ENCODE data around the gene MAP4K4.

The MAP4K4 gene

GRCh38 chr2:101790857-101791256 is 93.3 kb downstream of the MAP4K4 start:
- DNase-seq (ENCODE audit: low read depth), result no peak

- no peak for DNase-seq (ENCODE audit: low read depth)
These were observed 94.7 kb downstream of the MAP4K4 start for GRCh38 chr2:101792208-101792607.

DNA sequence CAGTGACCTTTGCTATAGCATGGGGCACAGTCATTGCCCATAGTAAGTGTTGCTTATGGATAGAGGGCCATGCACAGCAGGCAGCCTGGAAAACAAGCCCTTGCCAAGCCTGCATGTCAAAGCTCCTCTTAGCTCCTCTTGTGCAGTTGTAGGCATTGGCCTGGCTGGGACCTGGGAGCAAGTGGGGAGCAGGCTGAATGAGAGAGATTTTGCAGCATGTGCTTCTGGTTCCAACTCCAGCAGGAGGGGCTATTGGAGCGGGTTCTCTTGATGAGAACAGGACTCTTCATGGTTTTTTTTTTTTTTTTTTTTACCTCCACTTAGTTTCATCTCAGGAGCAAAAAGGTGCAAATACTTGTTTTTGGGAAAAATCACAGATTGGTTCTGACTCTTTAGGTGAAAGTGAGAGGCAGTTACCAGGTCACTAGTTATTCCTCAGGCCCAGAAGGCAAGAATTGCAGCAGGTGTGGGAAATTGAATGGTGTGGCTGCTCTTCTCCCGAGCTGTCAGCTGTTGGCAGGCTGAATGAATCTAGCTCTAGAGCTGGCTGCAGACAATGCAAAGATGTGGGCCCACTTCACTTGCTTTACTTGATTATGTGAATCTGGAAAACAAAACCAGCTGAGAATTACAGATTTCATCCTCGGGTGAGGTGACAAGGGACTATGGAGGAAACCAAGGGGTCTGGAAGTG is 95.9 kb downstream of the MAP4K4 start:
- DNase-seq (ENCODE audit: low read depth), result no peak

- DNase-seq (ENCODE audit: low read depth), result no peak
These were observed 96.6 kb downstream of the MAP4K4 start for GRCh38 chr2:101794141-101794540.

DNA sequence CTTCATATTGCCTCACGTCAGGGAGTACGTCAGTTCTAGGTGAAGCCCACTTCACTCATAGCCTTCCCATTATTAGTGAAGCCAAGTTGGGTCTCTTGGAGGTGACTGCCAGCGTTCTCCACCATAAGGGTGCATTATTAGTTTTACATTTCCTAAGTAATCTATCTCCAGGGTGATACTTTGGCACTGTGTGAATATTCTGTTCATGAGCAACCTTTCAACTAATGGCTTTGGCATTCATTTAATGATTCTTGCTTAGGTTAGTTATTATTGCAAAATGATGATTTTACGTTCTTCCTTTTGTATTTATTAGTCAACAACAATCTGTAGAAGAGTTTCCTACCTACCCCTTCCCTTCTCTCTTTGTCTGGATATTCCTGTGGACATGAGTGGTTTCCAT is 97.5 kb downstream of the MAP4K4 start:
- DNase-seq (ENCODE audit: low read depth), result no peak

GRCh38 chr2:101796825-101797600 is 99.5 kb downstream of the MAP4K4 start:
- DNase-seq (ENCODE audit: low read depth), result no peak

DNA sequence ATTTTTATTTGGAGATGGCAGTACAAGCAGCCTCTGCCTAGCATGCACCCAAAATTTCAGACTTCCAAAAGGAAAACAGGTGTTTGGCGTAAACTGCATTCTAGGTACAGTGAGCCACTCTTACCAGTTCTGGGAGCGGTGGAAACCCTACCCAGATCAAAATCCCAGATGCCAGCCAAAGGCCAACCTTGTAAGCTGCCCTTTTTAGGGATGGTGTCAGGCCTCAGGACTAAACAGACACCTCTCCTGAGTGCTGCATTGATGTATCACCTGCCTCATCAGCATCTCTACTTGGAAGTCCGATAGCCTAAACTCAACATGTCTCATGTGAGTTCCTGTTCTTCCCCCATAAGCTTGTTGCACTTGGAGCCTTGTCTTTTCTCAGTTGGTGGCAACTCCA is 104.0 kb downstream of the MAP4K4 start:
- no peak for DNase-seq (ENCODE audit: low read depth)

GRCh38 chr2:101802329-101802728 is 104.8 kb downstream of the MAP4K4 start:
- DNase-seq (ENCODE audit: low read depth), result no peak

DNA sequence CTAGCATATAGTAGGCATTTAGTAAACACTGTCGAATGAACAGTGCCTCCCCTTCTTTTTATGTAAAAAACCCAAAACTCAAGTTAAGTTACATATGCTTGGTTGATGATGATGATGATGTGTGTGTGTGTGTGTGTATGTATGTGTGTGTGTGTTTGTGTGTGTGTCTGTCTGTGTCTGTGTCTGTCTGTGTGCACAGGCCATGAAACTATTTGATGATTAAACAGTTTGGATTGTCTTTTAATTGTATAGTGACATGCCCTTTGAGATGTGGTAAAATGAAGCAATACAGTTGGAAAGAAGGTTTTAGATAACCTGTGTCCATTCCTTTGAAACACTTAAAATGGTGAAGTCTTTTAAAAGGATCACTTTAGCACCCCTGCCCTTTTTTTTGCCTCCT is 105.6 kb downstream of the MAP4K4 start:
- no peak for DNase-seq (ENCODE audit: low read depth)

GRCh38 chr2:101803945-101804696 is 106.6 kb downstream of the MAP4K4 start:
- no peak for DNase-seq (ENCODE audit: low read depth)

- DNase-seq (ENCODE audit: low read depth), result no peak
These were observed 107.9 kb downstream of the MAP4K4 start for GRCh38 chr2:101805152-101806088.

DNA sequence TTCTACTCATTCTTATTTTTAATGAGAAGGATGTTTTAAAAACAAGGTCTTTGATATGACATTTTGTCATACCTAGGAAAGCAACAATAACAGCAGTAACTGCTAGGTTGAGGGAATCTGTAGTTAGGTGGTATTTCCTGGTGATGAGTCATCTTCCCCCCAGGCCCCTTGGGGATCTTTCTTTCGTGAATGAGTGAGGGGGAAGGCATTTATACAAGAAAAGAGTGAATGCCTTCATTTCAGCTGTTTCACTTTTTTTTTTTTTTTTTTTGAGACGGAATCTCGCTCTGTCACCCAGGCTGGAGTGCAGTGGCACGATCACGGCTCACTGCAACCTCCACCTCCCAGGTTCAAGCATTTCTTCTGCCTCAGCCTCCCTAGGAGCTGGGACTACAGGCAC is 108.6 kb downstream of the MAP4K4 start:
- DNase-seq (ENCODE audit: low read depth), result no peak

DNA sequence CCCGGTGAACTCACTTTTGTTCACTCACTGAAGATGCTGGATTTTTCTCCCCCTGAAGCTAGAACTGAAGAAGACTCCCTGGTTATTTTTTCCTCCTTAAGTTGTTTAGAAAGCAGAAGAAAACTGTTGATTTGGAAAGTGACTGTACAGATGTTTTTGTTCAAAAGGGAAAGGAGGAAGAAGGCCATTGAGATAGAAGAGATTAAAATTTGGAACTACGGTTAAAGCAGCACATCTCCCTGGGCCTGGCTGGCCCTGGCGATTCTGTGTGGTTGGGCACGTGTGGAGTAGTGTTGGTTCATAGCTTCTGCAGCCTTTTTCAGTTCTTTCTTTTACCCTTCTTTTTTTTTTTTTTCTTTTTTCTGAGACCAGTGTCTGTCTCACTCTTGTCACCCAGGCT is 109.2 kb downstream of the MAP4K4 start:
- no peak for DNase-seq (ENCODE audit: low read depth)

DNA sequence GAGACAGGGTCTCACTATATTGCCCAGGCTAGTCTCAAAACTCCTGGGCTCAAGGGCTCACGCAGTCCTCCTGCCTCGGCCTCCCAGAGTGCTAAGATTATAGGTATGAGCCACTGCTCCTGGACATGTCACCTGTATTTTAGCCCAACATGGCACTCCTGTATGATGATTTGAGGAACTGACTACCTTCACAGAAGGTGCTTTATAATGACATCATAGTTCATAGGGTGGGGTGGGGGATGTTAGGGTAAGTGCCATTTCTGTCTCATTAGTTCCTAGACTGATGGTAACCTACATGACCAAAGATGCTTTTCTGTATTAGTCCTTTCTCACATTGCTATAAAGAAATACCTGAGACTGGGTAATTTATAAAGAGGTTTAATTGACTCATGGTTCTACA is 109.7 kb downstream of the MAP4K4 start:
- no peak for DNase-seq (ENCODE audit: low read depth)

- no peak for DNase-seq (ENCODE audit: low read depth)
These were observed 110.6 kb downstream of the MAP4K4 start for GRCh38 chr2:101808006-101808562.

- no peak for DNase-seq (ENCODE audit: low read depth)
These were observed 112.2 kb downstream of the MAP4K4 start for GRCh38 chr2:101809698-101810097.

DNA sequence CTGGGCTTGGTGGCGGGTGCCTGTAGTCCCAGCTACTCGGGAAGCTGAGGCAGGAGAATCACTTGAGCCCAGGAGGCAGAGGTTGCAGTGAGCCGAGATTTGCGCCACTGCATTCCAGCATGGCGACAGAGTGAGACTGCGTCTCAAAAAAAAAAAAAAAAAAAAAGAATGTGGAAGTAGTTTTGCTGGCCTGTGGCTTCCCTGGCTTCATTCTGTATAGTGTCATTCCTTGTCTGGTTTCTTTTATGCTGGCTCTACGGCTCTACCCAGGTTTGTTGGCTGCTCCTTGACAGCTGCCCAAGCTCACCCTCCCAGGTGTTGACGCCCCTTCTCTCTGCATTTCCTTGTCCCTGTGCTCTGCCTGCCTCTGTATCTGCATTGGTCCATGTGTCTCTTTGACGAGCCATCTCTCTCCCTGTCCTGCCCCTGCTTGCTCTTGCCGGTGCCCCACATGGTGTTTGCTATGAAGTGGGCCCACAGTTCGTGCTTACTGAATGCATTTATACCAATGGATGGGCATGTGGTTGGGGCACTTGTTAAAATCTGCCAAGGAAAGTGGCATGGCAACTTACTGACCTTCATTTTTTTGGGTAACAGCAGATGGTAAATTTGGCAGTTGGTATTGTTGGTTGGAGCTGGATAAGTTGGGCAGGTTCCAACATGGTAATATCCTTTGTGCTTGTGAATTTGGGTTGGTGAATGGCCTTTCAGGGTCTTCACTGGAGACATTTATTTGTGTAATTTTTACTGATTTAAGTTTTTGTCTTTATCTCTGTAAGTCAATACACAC is 113.9 kb downstream of the MAP4K4 start:
- DNase-seq (ENCODE audit: low read depth), result no peak

GRCh38 chr2:101812226-101812625 is 114.7 kb downstream of the MAP4K4 start:
- no peak for DNase-seq (ENCODE audit: low read depth)

GRCh38 chr2:101814752-101815151 is 117.2 kb downstream of the MAP4K4 start:
- no peak for DNase-seq (ENCODE audit: low read depth)

DNA sequence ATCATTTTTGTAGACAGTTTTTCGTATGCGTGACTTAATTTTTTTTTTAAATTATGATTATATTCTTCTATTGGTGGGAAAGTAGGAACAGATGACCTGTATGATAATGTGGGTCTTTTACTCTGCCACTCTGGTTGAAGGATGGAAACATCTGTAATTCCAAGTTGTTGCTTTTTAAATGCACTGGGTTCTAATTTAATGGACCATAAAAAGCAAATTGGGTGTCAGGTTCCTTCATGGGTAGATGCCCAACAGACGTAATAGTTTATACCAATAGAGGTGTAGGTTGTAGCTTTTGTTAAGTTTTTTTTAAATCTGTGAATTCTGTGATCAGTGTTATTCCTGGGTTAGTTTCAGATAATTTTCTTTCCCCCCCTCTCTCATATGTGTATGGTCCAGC is 117.6 kb downstream of the MAP4K4 start:
- DNase-seq (ENCODE audit: low read depth), result no peak
